SU-DHL-6 (cell line): Measurements from ENCODE around the gene IFITM2.

ENCODE experiments used
- H2AFZ ChIP-seq: fragments of 200-600 bp; sonication (generic); 2 replicates; pipeline ENCODE4 v1.6.1; 2014; ENCODE audit warnings: low read depth, mild to moderate bottlenecking, moderate library complexity, mixed read lengths, antibody characterized with exemption, low read length; ENCODE audit not compliant: severe bottlenecking
- H3F3A ChIP-seq: fragments of 200-600 bp; shearing (Covaris generic); 2 replicates; pipeline ENCODE4 v1.6.0; 2016; ENCODE audit warnings: antibody characterized with exemption, mild to moderate bottlenecking; ENCODE audit not compliant: insufficient read depth
- H3K27ac ChIP-seq: fragments of 200-600 bp; sonication (generic); 2 replicates; pipeline ENCODE4 v1.5.1; 2016; ENCODE audit warnings: low read depth, mild to moderate bottlenecking, low read length, moderate library complexity, mixed read lengths
- H3K27me3 ChIP-seq: fragments of 200-600 bp; sonication (generic), shearing (Covaris generic); 2 replicates; pipeline ENCODE4 v1.6.0; 2014; ENCODE audit warnings: mild to moderate bottlenecking, low read length
- H3K36me3 ChIP-seq: fragments of 200-600 bp; sonication (generic); 2 replicates; pipeline ENCODE4 v1.6.1; 2014; ENCODE audit warnings: mild to moderate bottlenecking, low read length, mixed read lengths
- H3K4me2 ChIP-seq: fragments of 300-600, 200-600 bp; shearing (Covaris generic), sonication (generic); 2 replicates; pipeline ENCODE4 v1.6.0; 2014; ENCODE audit warnings: low read length, low read depth, mild to moderate bottlenecking; ENCODE audit not compliant: poor library complexity, severe bottlenecking
- H3K4me3 ChIP-seq: fragments of 200-600 bp; sonication (generic); 2 replicates; pipeline ENCODE4 v1.5.1; 2014; ENCODE audit warnings: antibody characterized with exemption, low read length, mild to moderate bottlenecking, mixed read lengths; ENCODE audit not compliant: insufficient read depth, poor library complexity, severe bottlenecking
- H3K79me2 ChIP-seq: fragments of 200-600 bp; sonication (generic); 2 replicates; pipeline ENCODE4 v1.6.1; 2014; ENCODE audit warnings: mild to moderate bottlenecking, low read length, moderate library complexity; ENCODE audit not compliant: insufficient read depth
- H3K9ac ChIP-seq: fragments of 200-600 bp; sonication (generic); 2 replicates; pipeline ENCODE4 v1.7.0; 2014; ENCODE audit warnings: mild to moderate bottlenecking, low read length
- H3K9me2 ChIP-seq: fragments of 200-600 bp; sonication (generic); replicated peaks from 2 replicates; pipeline ENCODE4 v1.6.1; 2014; ENCODE audit warnings: low read length; ENCODE audit not compliant: insufficient read depth
- H3K9me3 ChIP-seq: fragments of 200-600 bp; sonication (generic); 2 replicates; pipeline ENCODE4 v1.6.1; 2014; ENCODE audit warnings: low read length, mixed read lengths; ENCODE audit not compliant: insufficient read depth
- H4K20me1 ChIP-seq: fragments of 200-600 bp; sonication (generic); 2 replicates; pipeline ENCODE4 v1.6.1; 2014; ENCODE audit warnings: low read depth, mild to moderate bottlenecking, antibody characterized with exemption, low read length, moderate library complexity, mixed read lengths
- EZH2phosphoT487 ChIP-seq: fragments of 200-600 bp; sonication (generic), shearing (Covaris generic); conservative IDR thresholded peaks from 2 replicates; pipeline ENCODE4 v1.6.1; 2018; ENCODE audit warnings: mild to moderate bottlenecking, antibody characterized with exemption, low read length, moderate library complexity, mixed read lengths
- TF ChIP-seq, protein P1 (sequence below): fragments of 200-600 bp; sonication (generic); IDR thresholded peaks from one replicate; pipeline ENCODE4 v1.5.1; 2017; ENCODE audit warnings: antibody characterized with exemption, mild to moderate bottlenecking, low read length, moderate library complexity; ENCODE audit not compliant: insufficient read depth, poor library complexity, severe bottlenecking

The IFITM2 gene

DNA sequence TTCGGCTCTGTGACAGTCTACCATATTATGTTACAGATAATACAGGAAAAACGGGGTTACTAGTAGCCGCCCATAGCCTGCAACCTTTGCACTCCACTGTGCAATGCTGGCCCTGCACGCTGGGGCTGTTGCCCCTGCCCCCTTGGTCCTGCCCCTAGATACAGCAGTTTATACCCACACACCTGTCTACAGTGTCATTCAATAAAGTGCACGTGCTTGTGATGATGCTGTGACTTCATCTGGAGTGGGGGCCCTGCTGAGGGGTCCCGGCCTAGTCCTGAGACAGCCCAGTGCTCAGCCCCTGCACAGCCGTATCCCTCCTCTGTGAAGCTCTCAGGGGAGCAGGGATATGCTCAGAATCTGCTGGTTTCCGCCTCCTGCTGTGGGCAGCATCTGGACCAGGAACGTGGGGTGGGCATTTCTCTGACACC is 7.5 kb downstream of the IFITM2 start:
- no peaks in the 10 kb centered on the region for H3F3A ChIP-seq
- no peaks in the 10 kb centered on the region for H3K79me2 ChIP-seq
- H4K20me1 ChIP-seq: no peaks in the 10 kb centered on the region
- no peak overlapping the region for H3K27ac ChIP-seq
- no peaks in the 10 kb centered on the region for H3K27me3 ChIP-seq
- H3K9ac ChIP-seq: no peak overlapping the region
- H3K9me2 ChIP-seq: no peaks in the 10 kb centered on the region
- TF ChIP-seq, protein P1, sequence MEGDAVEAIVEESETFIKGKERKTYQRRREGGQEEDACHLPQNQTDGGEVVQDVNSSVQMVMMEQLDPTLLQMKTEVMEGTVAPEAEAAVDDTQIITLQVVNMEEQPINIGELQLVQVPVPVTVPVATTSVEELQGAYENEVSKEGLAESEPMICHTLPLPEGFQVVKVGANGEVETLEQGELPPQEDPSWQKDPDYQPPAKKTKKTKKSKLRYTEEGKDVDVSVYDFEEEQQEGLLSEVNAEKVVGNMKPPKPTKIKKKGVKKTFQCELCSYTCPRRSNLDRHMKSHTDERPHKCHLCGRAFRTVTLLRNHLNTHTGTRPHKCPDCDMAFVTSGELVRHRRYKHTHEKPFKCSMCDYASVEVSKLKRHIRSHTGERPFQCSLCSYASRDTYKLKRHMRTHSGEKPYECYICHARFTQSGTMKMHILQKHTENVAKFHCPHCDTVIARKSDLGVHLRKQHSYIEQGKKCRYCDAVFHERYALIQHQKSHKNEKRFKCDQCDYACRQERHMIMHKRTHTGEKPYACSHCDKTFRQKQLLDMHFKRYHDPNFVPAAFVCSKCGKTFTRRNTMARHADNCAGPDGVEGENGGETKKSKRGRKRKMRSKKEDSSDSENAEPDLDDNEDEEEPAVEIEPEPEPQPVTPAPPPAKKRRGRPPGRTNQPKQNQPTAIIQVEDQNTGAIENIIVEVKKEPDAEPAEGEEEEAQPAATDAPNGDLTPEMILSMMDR: no peak
- no peak for TF ChIP-seq EZH2phosphoT487
- no peaks in the 10 kb centered on the region for H3K9me3 ChIP-seq
- no peaks in the 10 kb centered on the region for H3K36me3 ChIP-seq
- H3K4me2 ChIP-seq: no peak overlapping the region
- H2AFZ ChIP-seq: no peak overlapping the region
- H3K4me3 ChIP-seq: no peak overlapping the region

DNA sequence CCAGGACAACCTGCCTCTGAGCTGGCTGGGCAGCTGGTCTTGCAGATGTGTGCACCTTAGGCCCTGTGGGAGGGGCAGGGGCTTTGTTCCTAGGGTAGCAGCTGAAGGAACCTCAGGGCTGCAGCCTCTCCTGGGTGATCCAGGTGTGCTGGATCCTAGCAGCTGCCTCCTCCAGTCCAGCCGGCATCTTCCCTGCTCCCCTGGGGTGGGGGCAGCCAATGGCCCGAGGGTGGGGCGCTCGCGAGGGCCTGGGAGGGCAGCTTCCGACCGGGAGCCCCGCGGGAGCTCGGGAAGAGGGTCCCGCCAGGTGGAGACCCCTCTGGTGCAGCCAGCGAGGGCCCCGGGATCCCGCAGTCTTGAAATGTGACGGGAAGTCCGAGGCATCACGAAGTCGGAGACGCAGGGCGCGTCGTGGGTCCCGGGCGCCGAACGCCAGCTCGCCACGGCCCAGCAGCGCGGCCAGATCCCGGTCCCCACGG is 7.9 kb downstream of the IFITM2 start:
- TF ChIP-seq EZH2phosphoT487: no peak
- TF ChIP-seq, protein P1: no peak
- H3K79me2 ChIP-seq: no peaks in the 10 kb centered on the region

DNA sequence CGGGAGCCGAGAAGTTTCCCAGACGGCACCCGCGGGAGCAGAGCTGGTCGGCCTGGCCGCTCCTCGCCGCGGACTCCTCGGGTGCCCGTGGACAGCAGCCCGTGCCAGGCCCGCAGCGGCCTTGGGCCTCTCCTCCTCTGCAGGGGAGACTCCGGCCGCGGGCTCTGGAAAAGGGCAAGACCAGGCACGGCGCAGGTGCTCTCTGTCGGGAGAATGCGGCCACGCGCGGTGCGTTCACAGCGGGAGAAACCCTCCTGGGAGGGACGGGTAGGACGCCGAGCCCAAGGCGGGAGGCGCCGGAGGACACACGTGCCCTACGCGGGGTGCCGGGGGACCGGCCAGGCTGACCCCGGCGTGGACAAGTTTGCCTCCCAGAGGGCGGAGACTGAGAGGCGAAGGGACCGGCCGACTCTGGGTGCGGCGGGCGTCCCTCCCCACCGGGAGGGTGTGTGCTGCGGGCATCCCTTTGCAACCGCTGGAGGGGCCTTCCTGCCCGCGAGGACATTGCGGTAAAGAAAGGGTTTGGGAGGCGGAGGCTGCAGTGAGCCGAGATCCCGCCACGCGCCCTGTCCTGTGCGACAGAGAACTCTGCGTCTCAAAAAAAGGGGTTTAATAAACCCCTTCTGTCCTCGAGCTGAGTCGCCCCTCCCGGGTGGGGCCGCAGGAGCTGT is 8.6 kb downstream of the IFITM2 start:
- no peaks in the 10 kb centered on the region for H4K20me1 ChIP-seq
- H3K9me2 ChIP-seq: no peaks in the 10 kb centered on the region
- no peaks in the 10 kb centered on the region for H3K9me3 ChIP-seq
- H3K27ac ChIP-seq: no peak overlapping the region
- no peak for TF ChIP-seq EZH2phosphoT487
- TF ChIP-seq, protein P1: no peak
- no peaks in the 10 kb centered on the region for H3F3A ChIP-seq
- no peak overlapping the region for H2AFZ ChIP-seq
- H3K79me2 ChIP-seq: no peaks in the 10 kb centered on the region
- H3K4me3 ChIP-seq: no peak overlapping the region
- no peak overlapping the region for H3K9ac ChIP-seq
- H3K36me3 ChIP-seq: no peaks in the 10 kb centered on the region
- H3K27me3 ChIP-seq: no peaks in the 10 kb centered on the region
- H3K4me2 ChIP-seq: no peak overlapping the region

More for the DNA sequence above, 7.9 kb downstream of the IFITM2 start:
- no peaks in the 10 kb centered on the region for H3K36me3 ChIP-seq
- no peaks in the 10 kb centered on the region for H3K9me2 ChIP-seq
- H3F3A ChIP-seq: no peaks in the 10 kb centered on the region
- H3K27me3 ChIP-seq: no peaks in the 10 kb centered on the region
- H3K4me2 ChIP-seq: no peak overlapping the region
- H3K9me3 ChIP-seq: no peaks in the 10 kb centered on the region
- H2AFZ ChIP-seq: no peak overlapping the region
- H4K20me1 ChIP-seq: no peaks in the 10 kb centered on the region
- no peak overlapping the region for H3K4me3 ChIP-seq
- H3K9ac ChIP-seq: no peak overlapping the region
- H3K27ac ChIP-seq: no peak overlapping the region
